Fibroblast of villous mesenchyme (primary cell): ENCODE data around the gene NOL8. TPM values are rescaled to one million over a fixed set of nuclear protein-coding genes. Genes with fewer than 3 reads are reported as not detected.

ENCODE experiments used
- DNase-seq: peaks from one replicate; pipeline ENCODE4 v3.0.0-alpha.2; 2010; ENCODE audit warnings: low read depth
- H3K4me3 ChIP-seq: 2 replicates; pipeline ENCODE4 v1.5.1; 2011; ENCODE audit warnings: low read depth, mild to moderate bottlenecking, low read length
- CTCF ChIP-seq: IDR thresholded peaks from 2 replicates; pipeline ENCODE4 v1.5.1; 2012; ENCODE audit warnings: low read depth, mild to moderate bottlenecking, low read length; ENCODE audit not compliant: insufficient read depth
- total RNA-seq: library from RNA; depleted of rRNA; stranded (reverse); fragments of >200 nt; gene quantifications from 2 replicates; pipeline ENCODE4 v1.2.3, GENCODE V29; 2012

NOL8 gene
- total RNA-seq, 1 donor: 24.2 TPM

- TF ChIP-seq CTCF: no peak
- peak; percentile 48 for DNase-seq
- H3K4me3 ChIP-seq: no peak overlapping the region
Observed at GRCh38 chr9:92332577-92333281, 7.6 kb upstream of the NOL8 start.

GRCh38 chr9:92328225-92328624 is 3.1 kb upstream of the NOL8 start:
- H3K4me3 ChIP-seq: no peak overlapping the region
- peak; percentile 37 for TF ChIP-seq CTCF
- DNase-seq: peak; percentile 69

DNA sequence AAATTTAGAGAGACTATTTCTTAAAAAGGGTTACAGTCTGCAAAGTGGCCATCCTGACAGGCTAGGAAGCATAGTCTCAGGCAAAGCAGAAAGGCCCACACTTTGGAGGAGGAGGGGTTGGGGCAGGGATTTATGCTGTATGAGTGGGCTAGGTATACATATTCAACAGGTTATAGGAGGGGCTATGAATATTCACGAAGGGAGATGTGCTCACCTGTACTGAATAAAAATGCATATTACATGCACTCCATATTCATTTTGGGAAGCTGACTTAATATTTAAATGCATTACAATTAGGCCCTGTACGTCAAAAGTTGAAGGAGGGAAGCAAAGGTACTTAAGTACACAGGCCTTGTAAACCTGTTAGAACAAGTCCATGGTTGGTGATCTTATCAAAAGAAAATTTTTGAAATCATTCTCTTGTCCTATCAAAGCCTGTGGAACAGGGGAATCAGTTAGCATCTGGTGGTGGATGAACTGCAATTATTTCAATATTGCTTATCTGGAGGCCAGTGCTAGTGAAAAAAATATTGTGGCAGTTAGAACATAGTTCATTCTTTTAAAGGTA is 2.2 kb upstream of the NOL8 start:
- TF ChIP-seq CTCF: no peak
- DNase-seq: no peak
- no peak overlapping the region for H3K4me3 ChIP-seq

DNA sequence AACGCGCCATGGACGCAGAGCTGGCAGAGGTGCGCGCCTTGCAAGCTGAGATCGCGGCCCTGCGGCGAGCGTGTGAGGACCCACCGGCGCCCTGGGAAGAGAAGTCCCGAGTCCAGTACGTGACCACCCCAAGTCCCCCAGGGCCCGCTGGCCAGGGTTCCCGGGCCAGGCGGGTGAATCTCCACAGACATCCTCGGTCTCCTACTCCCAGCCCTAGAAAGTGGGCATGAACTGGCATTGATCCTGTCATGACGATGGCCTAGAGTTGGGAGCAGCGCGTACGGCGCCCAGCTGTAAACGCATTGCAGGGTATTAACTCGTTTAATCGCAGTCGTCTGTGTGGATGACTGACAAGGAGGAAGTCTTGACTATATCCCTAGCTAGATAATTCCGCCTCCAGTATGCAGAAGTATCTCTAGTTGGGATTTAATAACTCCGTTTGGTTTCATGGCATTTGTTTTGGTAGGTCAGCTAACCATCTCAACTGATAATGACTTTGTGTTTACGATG is 896 bp upstream of the NOL8 start:
- TF ChIP-seq CTCF: no peak
- no peak for DNase-seq
- H3K4me3 ChIP-seq: peak overlapping the region; percentile 74

DNA sequence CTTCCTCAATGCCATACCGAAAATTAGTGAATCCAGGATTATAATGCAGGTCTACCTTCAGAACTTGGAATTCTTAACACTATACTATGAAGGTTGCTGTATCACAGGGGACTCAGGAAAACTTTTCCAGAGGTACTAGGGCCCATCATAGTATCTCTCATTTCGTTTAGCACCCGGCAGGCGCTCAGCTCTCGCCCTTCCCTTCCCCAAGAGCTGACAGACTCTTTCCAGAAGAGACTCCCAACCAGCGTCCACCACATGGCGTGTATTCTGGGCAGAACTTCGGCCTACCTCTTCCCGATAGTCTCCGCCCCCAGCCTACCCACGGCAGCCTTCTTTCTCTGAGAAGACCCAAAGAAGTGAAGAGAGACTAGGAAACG is 271 bp downstream of the NOL8 start:
- no peak for TF ChIP-seq CTCF
- DNase-seq: no peak
- H3K4me3 ChIP-seq: peak overlapping the region; percentile 74

- no peak for DNase-seq
- TF ChIP-seq CTCF: no peak
- H3K4me3 ChIP-seq: peak overlapping the region; percentile 74
Observed at GRCh38 chr9:92324431-92324830, 719 bp downstream of the NOL8 start.
